Measurements from ENCODE around the gene OPTC. TPM values are rescaled to one million over a fixed set of nuclear protein-coding genes. Genes with fewer than 3 reads are reported as not detected.

The OPTC gene
- total and polyA plus RNA-seq, 2 of the 8 experiments (the other 6 are each of a cell fraction or from before 2014, with no cell fraction given) = 1.1 to 4.0 TPM

- no peak for TF ChIP-seq TCF12 (IDR thresholded peaks at IDR 0.05; ENCODE audit: low read depth, low read length)
Observed at GRCh38 chr1:203519896-203520295, 25.9 kb downstream of the OPTC start (continued).
